ENCODE measurements around the gene CPXM2. TPM values are rescaled to one million over a fixed set of nuclear protein-coding genes. Genes with fewer than 3 reads are reported as not detected.

The CPXM2 gene
- total and polyA plus RNA-seq, 2 donors (not counting 1 experiment from before 2014, with no cell fraction given), result not detected

- ChIA-PET POLR2A (no interaction called here), CTCF (no interaction called here)
- H2AFZ ChIP-seq (ENCODE audit: insufficient read depth, low read depth, low read length, poor library complexity, severe bottlenecking), result no peak overlapping the region
- Mint-ChIP-seq H3K27me3 (peaks cover 4% of the 10 kb centered on the region), H3K4me3 (no peak overlapping the region), H3K27ac (no peak overlapping the region), H3K4me1 (no peaks in the 10 kb centered on the region), H3K9me3 (ENCODE audit: insufficient read depth) (no peaks in the 10 kb centered on the region)
- H3K4me2 ChIP-seq (replicated peaks; ENCODE audit: low read depth, low read length, poor library complexity, severe bottlenecking), result no peak overlapping the region
- no peaks in the 10 kb centered on the region for H3K27me3 ChIP-seq (replicated peaks in 1 of 4; ENCODE audit: control extremely low read depth in 1 of 4, control insufficient read depth in 3 of 4, insufficient read depth in 4 of 4, low read length in 3 of 4)
- 97% methylated on average over 4 of the region's 9 CpGs for WGBS (ENCODE audit: insufficient coverage)
- no peaks in the 10 kb centered on the region for H3K4me1 ChIP-seq (ENCODE audit: control insufficient read depth in 2 of 2, insufficient read depth in 2 of 2, low read length in 2 of 2)
- no peak for ATAC-seq (ENCODE audit: low read depth)
- no peak overlapping the region for H3K9ac ChIP-seq (ENCODE audit: low read length)
- DNase-seq, result no peak
- no peaks in the 10 kb centered on the region for H3K79me2 ChIP-seq (ENCODE audit: control insufficient read depth, insufficient read depth, low read length)
- H3K36me3 ChIP-seq (replicated peaks in 1 of 2; ENCODE audit: control extremely low read depth in 1 of 2, control insufficient read depth in 1 of 2, extremely low read depth in 1 of 2, insufficient read depth in 2 of 2, low read length in 1 of 2), result no peaks in the 10 kb centered on the region
- H4K20me1 ChIP-seq (ENCODE audit: control insufficient read depth, insufficient read depth, low read length, poor library complexity, severe bottlenecking), result no peaks in the 10 kb centered on the region
- H3K27ac ChIP-seq (ENCODE audit: low read length in 2 of 2), result no peak overlapping the region
- intact Hi-C loops (cut with micrococcal nuclease), result no loop called here
- H3K4me3 ChIP-seq (ENCODE audit: control extremely low read depth in 1 of 5, extremely low read depth in 1 of 5, insufficient read depth in 1 of 5, low read depth in 2 of 5, low read length in 4 of 5), result no peak overlapping the region
- no peaks in the 10 kb centered on the region for H3K9me3 ChIP-seq (ENCODE audit: control extremely low read depth in 1 of 3, control insufficient read depth in 2 of 3, insufficient read depth in 1 of 3, low read length in 2 of 3)
- TF ChIP-seq CTCF (IDR thresholded peaks at IDR 0.05), result no peak
- no peak for TF ChIP-seq EZH2 (IDR thresholded peaks at IDR 0.05; ENCODE audit: borderline replicate concordance, insufficient read depth, low read depth, low read length, poor library complexity, severe bottlenecking)
Measured at GRCh38 chr10:123864923-123865322, 26.7 kb downstream of the CPXM2 start.

GRCh38 chr10:123863721-123864482 lies 27.7 kb downstream of the CPXM2 start:
- ChIA-PET CTCF (no interaction called here), POLR2A (no interaction called here)
- Histone ChIP-seq H3K36me3 (replicated peaks in 1 of 2; ENCODE audit: control extremely low read depth in 1 of 2, control insufficient read depth in 1 of 2, extremely low read depth in 1 of 2, insufficient read depth in 2 of 2, low read length in 1 of 2) (no peaks in the 10 kb centered on the region), H3K9ac (ENCODE audit: low read length) (no peak overlapping the region), H3K9me3 (ENCODE audit: control extremely low read depth in 1 of 3, control insufficient read depth in 2 of 3, insufficient read depth in 1 of 3, low read length in 2 of 3) (no peaks in the 10 kb centered on the region), H3K27ac (ENCODE audit: low read length in 2 of 2) (no peak overlapping the region), H3K4me2 (replicated peaks; ENCODE audit: low read depth, low read length, poor library complexity, severe bottlenecking) (no peak overlapping the region), H3K4me1 (ENCODE audit: control insufficient read depth in 2 of 2, insufficient read depth in 2 of 2, low read length in 2 of 2) (no peaks in the 10 kb centered on the region), H2AFZ (ENCODE audit: insufficient read depth, low read depth, low read length, poor library complexity, severe bottlenecking) (no peak overlapping the region), H3K27me3 (replicated peaks in 1 of 4; ENCODE audit: control extremely low read depth in 1 of 4, control insufficient read depth in 3 of 4, insufficient read depth in 4 of 4, low read length in 3 of 4) (no peaks in the 10 kb centered on the region), H3K79me2 (ENCODE audit: control insufficient read depth, insufficient read depth, low read length) (no peaks in the 10 kb centered on the region), H3K4me3 (ENCODE audit: control extremely low read depth in 1 of 5, extremely low read depth in 1 of 5, insufficient read depth in 1 of 5, low read depth in 2 of 5, low read length in 4 of 5) (no peak overlapping the region), H4K20me1 (ENCODE audit: control insufficient read depth, insufficient read depth, low read length, poor library complexity, severe bottlenecking) (no peaks in the 10 kb centered on the region)
- Mint-ChIP-seq H3K27me3 (no peaks in the 10 kb centered on the region), H3K9me3 (ENCODE audit: insufficient read depth) (no peaks in the 10 kb centered on the region), H3K27ac (no peak overlapping the region), H3K4me3 (no peak overlapping the region), H3K4me1 (no peaks in the 10 kb centered on the region)
- no peak for ATAC-seq (ENCODE audit: low read depth)
- DNase-seq, result no peak
- no peak for TF ChIP-seq CTCF (IDR thresholded peaks at IDR 0.05)
- TF ChIP-seq EZH2 (IDR thresholded peaks at IDR 0.05; ENCODE audit: borderline replicate concordance, insufficient read depth, low read depth, low read length, poor library complexity, severe bottlenecking), result no peak
- 79% methylated on average over 12 of the region's 12 CpGs for WGBS (ENCODE audit: insufficient coverage)
- intact Hi-C loops (cut with micrococcal nuclease), result no loop called here
